DOHH2 (cell line): Measurements from ENCODE around the gene PHF20.
"Not testable (repeated sequence)": the region's sequence is repeated elsewhere in the genome, so short reads cannot be mapped to it uniquely, and the experiment has no call there.

ENCODE experiments used
- H3F3A ChIP-seq: fragments of 200-600 bp; sonication (generic), shearing (Covaris generic); 2 replicates; pipeline ENCODE4 v1.6.0; 2016; ENCODE audit warnings: antibody characterized with exemption, mild to moderate bottlenecking; ENCODE audit not compliant: control insufficient read depth, insufficient read depth
- H3K27ac ChIP-seq: fragments of 200-600 bp; sonication (generic); 2 replicates; pipeline ENCODE4 v1.5.1; 2014; ENCODE audit warnings: low read depth, mild to moderate bottlenecking, low read length, moderate library complexity
- H3K27me3 ChIP-seq: fragments of 200-600 bp; sonication (generic); 2 replicates; pipeline ENCODE4 v1.6.1; 2014; ENCODE audit warnings: mild to moderate bottlenecking, low read length, mixed read lengths; ENCODE audit not compliant: control insufficient read depth
- H3K36me3 ChIP-seq: fragments of 200-600 bp; sonication (generic); 2 replicates; pipeline ENCODE4 v1.6.1; 2014; ENCODE audit warnings: mild to moderate bottlenecking, low read length, moderate library complexity, mixed read lengths; ENCODE audit not compliant: control insufficient read depth
- H3K4me1 ChIP-seq: fragments of 200-600 bp; sonication (generic); 2 replicates; pipeline ENCODE4 v1.6.1; 2014; ENCODE audit warnings: mild to moderate bottlenecking, low read length, mixed read lengths; ENCODE audit not compliant: control insufficient read depth
- H3K4me2 ChIP-seq: fragments of 200-600 bp; sonication (generic); 2 replicates; pipeline ENCODE4 v1.6.0; 2014; ENCODE audit warnings: mild to moderate bottlenecking, low read length, moderate library complexity
- H3K4me3 ChIP-seq: fragments of 200-600 bp; sonication (generic); 2 replicates; pipeline ENCODE4 v1.5.1; 2014; ENCODE audit warnings: mild to moderate bottlenecking, low read length, mixed read lengths
- H3K79me2 ChIP-seq: fragments of 200-600 bp; sonication (generic); 2 replicates; pipeline ENCODE4 v1.6.1; 2014; ENCODE audit warnings: mild to moderate bottlenecking, low read length, mixed read lengths; ENCODE audit not compliant: control insufficient read depth
- H3K9me2 ChIP-seq: fragments of 200-600 bp; sonication (generic); replicated peaks from 2 replicates; pipeline ENCODE4 v1.6.1; 2014; ENCODE audit warnings: mild to moderate bottlenecking, low read length, mixed read lengths; ENCODE audit not compliant: control insufficient read depth
- H3K9me3 ChIP-seq: fragments of 200-600 bp; sonication (generic); 2 replicates; pipeline ENCODE4 v1.6.1; 2014; ENCODE audit warnings: antibody characterized with exemption, low read length, mixed read lengths; ENCODE audit not compliant: control insufficient read depth, insufficient read depth
- H4K20me1 ChIP-seq: fragments of 200-600 bp; sonication (generic); 2 replicates; pipeline ENCODE4 v1.6.0; 2014; ENCODE audit warnings: low read depth, mild to moderate bottlenecking, antibody characterized with exemption, low read length, moderate library complexity; ENCODE audit not compliant: control insufficient read depth, insufficient read depth
- CTCF ChIP-seq: fragments of 200-600 bp; sonication (generic); IDR thresholded peaks from one replicate; pipeline ENCODE4 v1.5.1; 2014; ENCODE audit warnings: antibody characterized with exemption, mild to moderate bottlenecking, low read depth, low read length; ENCODE audit not compliant: poor library complexity, severe bottlenecking
- EZH2phosphoT487 ChIP-seq: fragments of 200-600 bp; sonication (generic); IDR thresholded peaks from 2 replicates; pipeline ENCODE4 v1.6.1; 2017; ENCODE audit warnings: borderline replicate concordance, mild to moderate bottlenecking, antibody characterized with exemption, low read length, moderate library complexity, mixed read lengths

PHF20 gene

GRCh38 chr20:35743693-35744491 lies 27.9 kb upstream of the PHF20 start:
- Histone ChIP-seq H3K4me3 (peak overlapping the region; percentile 90), H3F3A (peaks cover 23% of the 10 kb centered on the region), H4K20me1 (peaks cover 14% of the 10 kb centered on the region), H3K36me3 (peaks cover 37% of the 10 kb centered on the region), H3K27me3 (no peaks in the 10 kb centered on the region), H3K4me2 (peak overlapping the region; percentile 73), H3K4me1 (peaks cover 39% of the 10 kb centered on the region), H3K27ac (peak overlapping the region; percentile 97), H3K9me2 (no peaks in the 10 kb centered on the region), H3K79me2 (peaks cover 45% of the 10 kb centered on the region), H3K9me3 (no peaks in the 10 kb centered on the region)
- TF ChIP-seq CTCF (no peak), EZH2phosphoT487 (no peak)

GRCh38 chr20:35744492-35744841 lies 27.3 kb upstream of the PHF20 start:
- not testable (repeated sequence) for H3K9me3 ChIP-seq, H3K27me3 ChIP-seq, H3K9me2 ChIP-seq
- peak overlapping the region; percentile 97; the same call in 1 of the 2 replicates for H3K27ac ChIP-seq
- peak overlapping the region; percentile 90; the same call in 1 of the 2 replicates for H3K4me3 ChIP-seq
- H3K4me1 ChIP-seq, result peaks cover 35% of the 10 kb centered on the region
- peaks cover 31% of the 10 kb centered on the region for H3K36me3 ChIP-seq
- H3K79me2 ChIP-seq, result peaks cover 39% of the 10 kb centered on the region
- H4K20me1 ChIP-seq, result peaks cover 11% of the 10 kb centered on the region
- H3F3A ChIP-seq, result peaks cover 23% of the 10 kb centered on the region
- peak overlapping the region; percentile 73 for H3K4me2 ChIP-seq

GRCh38 chr20:35750611-35751010 lies 21.2 kb upstream of the PHF20 start:
- Histone ChIP-seq H3K27me3 (peaks cover 14% of the 10 kb centered on the region), H3K4me1 (no peaks in the 10 kb centered on the region), H3K79me2 (no peaks in the 10 kb centered on the region), H3F3A (no peaks in the 10 kb centered on the region), H3K36me3 (no peaks in the 10 kb centered on the region), H3K9me2 (no peaks in the 10 kb centered on the region), H3K4me2 (no peak overlapping the region), H3K4me3 (no peak overlapping the region), H4K20me1 (no peaks in the 10 kb centered on the region), H3K27ac (no peak overlapping the region), H3K9me3 (no peaks in the 10 kb centered on the region)
- TF ChIP-seq CTCF (no peak), EZH2phosphoT487 (no peak)

- Histone ChIP-seq H3K27me3 (peaks cover 6% of the 10 kb centered on the region; the same call in 1 of the 2 replicates), H3K9me2 (no peaks in the 10 kb centered on the region), H3K4me2 (no peak overlapping the region), H3K9me3 (no peaks in the 10 kb centered on the region), H3K27ac (no peak overlapping the region), H3K4me1 (peaks cover 12% of the 10 kb centered on the region; the same call in 1 of the 2 replicates), H3K36me3 (no peaks in the 10 kb centered on the region), H3K4me3 (no peak overlapping the region), H4K20me1 (no peaks in the 10 kb centered on the region), H3K79me2 (no peaks in the 10 kb centered on the region), H3F3A (no peaks in the 10 kb centered on the region)
- TF ChIP-seq CTCF (no peak), EZH2phosphoT487 (no peak)
Observed at GRCh38 chr20:35756404-35756803, 15.4 kb upstream of the PHF20 start.
